ENCODE results near the gene NELFA.

Gene NELFA

DNA sequence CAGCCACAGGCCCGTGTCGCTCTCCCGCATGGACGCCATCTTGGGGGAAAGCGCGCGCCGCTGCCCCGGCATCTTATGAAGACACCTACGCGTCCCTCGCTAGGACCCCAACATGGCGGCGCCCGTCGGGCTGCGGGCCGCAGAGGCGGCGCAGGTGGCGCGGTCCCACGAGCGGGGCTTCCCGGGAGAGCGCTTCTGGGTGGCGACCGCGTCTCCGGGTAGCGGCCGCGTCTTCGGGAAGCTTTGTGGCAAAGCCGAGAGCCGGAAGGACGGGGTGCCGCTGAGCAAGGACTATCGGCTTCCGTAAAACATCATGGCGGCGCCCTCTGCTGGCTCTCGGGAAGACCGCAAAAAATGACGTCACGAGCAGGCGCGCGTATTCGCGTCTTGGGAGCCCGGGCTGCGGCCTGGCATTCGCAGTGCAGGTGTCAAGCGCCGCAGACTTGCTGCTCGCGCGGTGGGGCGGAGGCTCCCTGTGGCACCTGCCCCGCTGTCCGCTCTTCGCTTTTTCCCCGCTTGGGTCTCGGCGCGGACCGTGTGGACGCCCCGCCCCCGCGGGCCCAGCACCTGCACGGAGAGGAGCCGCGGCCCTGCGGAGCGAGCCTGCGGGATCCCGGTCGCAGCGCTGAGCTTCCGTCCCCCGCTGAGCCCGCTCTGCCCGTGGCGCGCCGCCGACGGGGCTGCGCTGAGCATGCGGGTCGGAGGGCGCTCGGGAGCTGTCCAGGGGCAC, at the start of gene NELFA:
Gene NELFA (minus strand): TSS at position 54 of the 730 bp plus-strand sequence. CDS start 15 bp downstream, at position 39.
- peak; percentile 79 for DNase-seq (ENCODE audit: low read depth)

DNA sequence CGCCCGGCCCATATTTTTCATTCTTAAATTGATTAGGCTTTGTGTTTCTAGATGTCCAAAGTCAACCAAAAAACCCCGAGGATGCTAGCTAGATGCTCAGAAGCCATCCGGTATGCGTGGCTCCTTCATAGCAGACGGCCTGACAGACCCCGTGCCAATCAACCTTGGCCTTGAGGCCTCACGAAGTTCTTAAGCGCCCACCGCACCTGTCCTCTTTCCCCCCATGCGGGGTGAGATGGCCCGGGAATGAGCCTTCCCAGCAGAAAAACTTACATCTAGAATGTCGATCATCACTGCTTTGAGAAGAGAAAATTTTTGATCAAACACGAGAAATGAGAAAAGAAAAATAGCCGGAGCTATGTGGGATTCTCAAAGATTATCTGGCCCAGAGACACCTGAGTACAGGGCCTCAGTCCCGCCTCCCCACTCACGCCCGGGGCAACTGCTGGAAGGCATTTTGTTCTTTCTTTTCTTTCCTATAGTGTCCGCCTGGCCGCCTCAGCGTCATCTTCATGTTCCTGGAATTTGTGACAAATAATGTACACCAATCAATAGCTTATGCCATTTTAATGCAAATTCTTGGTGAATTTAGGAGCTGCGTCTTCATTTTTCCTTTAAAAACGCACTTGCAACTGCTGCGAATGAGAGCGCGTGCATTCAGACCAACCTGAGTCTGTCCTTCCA, 48.8 kb upstream of the NELFA start:
- no peak for DNase-seq (ENCODE audit: low read depth)

DNA sequence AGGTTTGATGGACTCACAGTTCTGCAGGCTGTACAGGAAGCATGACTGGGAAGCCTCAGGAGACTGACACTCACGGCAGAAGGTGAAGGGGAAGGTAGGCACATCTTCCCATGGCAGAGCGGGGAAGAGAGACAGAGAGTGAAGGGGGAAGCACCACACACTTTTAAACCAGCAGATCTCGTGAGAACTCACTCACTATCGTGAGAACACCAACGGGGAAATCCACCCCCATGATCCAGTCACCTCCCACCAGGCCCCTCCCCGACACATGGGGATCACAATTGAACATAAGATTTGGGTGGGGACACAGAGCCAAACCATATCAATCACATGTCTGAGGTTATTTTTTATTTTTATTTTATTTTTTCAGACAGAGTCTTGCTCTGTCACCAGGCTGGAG, 45.4 kb upstream of the NELFA start:
- DNase-seq (ENCODE audit: low read depth), result no peak

DNA sequence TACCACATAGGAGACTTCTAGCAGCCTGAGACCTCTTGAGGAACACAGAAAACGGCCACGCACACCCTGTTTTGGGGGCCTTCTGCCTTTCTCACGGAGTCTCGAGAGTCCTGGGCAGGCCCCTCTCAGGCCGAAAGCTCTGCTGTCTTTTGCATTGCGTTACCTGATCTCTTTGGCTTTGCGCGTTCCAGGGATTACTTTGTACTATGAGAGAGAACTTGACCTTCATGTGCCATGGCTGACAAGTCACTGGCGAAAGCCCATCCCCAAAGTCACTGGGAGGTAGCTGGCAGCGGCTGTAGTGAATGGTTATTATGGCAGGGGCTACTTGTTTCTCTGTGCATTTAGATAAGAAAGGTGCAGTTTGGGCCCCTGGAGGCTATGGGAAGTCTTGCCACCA, 42.3 kb upstream of the NELFA start:
- DNase-seq (ENCODE audit: low read depth), result no peak

DNA sequence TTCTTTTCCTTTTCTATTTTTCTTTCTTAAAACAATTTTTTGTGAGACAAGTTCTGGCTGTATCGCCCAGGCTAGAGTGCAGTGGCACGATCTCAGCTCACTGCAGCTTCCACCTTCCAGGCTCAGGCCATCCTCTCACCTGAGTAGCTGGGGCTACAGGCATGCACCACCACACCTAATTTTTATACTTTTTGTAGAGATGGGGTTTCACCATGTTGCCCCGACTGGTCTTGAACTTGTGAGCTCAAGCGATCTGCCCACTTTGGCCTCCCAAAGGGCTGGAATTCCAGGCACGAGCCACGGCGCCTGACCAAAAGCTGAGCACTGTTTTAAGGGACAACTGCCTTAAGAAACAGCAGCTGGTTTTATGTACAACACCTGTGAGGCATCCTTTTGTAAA, 41.0 kb upstream of the NELFA start:
- no peak for DNase-seq (ENCODE audit: low read depth)

DNA sequence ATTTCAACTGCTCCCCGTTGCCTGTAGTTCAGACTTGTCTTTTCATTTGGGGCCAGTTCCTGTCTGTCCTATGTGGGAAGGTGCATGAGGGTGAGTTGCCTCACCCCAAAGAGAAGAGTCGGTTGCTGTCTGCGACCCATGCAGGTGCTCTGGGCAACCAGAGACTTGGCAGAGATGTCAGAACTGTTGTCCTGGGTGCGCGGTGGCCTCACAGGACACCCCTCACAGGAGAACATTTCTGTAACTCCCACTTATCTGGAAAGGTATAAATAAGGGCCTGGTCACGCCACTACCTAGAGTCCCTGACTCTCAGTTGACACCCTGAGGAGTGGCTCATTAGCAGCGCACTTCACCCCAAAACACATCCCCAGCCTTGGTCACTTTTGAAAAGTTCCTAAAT, 40.6 kb upstream of the NELFA start:
- no peak for DNase-seq (ENCODE audit: low read depth)

DNA sequence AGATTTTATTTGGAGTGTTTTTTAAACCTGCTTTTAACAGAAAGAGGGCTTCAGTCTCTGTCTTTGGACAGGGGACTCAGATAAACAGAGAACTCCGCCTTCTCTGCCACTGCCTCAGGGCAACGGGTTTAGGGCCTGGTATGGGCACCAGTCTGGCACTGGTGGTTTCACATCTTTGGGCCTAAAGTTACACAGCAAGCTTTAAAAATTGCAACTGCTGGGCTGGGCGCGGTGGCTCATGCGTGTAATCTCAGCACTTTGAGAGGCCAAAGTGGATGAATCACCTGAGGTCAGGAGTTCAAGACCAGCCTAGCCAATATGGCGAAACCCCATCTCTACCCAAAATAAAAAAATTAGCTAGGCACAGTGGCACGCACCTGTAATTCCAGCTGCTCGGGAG, 40.1 kb upstream of the NELFA start:
- no peak for DNase-seq (ENCODE audit: low read depth)

DNA sequence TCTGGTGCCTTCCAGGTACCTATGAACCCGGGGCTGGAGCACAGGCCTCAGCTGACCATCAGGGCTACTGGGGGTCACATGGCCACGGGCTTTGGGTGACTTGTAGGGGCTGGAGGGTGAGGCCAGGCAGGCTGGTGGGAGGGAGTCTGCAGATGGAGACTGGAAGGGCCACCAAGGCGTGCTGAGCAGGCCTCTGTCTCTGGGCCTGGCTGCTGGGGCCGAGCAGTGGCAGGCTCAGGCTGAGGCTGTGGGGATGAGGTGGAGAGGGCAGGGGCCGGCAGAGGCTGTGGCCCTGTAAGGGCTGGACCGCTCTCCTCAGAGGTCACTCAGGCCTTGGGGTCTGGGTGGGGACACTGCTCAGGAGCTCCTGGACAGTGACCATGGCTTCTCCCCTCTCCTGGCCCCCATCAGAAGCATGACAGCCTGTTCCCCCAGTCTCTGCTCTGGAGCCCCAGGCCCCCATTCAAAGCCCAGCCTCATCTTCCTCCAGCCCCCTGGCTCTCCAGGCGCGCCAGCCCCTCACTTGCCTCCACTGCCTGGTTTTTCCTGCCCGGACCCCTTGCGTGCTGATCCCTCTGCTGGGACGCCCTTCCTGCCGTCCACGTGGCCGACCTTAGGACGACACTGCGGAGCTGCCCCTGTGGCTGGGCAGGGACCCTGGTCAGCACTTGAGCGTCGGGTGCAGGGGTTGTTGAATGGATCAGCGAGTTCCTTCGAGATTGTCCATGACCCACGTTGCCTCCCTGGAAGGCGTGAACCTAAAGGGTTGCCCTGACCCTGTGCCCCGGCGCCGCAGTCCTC, 39.2 kb upstream of the NELFA start:
- DNase-seq (ENCODE audit: low read depth), result no peak

DNA sequence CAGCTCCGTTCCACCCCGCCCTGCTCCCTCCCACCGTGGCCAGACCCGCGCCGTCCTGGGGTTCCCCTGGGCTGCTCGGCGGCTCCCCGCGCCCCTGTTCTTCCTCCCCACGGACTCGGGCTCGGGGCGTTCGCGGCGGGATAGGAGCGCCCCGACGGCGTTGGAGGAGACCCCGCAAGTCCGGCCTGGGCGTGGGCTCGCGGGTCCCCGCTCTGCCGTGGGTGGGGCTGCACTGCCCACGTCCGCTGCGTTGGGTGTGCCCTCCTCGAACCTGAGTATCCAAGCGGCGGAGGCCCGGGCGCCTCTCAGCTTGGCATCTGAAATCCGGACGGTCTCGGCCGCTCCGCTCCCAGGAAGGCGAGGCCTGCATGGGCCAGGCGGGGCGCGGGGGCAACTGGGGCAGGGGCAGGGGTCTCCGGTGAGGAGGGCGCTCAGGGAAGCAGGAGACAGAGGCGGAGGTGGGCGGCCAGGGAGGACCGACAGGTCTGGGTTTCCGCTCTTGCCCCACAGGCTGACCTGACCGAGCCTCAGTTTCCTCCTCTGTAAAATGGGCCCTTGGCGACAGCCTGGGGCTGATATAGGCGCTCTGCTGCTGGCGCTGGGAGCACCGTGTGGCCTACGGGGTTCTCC, 38.4 kb upstream of the NELFA start:
- DNase-seq (ENCODE audit: low read depth), result no peak

DNA sequence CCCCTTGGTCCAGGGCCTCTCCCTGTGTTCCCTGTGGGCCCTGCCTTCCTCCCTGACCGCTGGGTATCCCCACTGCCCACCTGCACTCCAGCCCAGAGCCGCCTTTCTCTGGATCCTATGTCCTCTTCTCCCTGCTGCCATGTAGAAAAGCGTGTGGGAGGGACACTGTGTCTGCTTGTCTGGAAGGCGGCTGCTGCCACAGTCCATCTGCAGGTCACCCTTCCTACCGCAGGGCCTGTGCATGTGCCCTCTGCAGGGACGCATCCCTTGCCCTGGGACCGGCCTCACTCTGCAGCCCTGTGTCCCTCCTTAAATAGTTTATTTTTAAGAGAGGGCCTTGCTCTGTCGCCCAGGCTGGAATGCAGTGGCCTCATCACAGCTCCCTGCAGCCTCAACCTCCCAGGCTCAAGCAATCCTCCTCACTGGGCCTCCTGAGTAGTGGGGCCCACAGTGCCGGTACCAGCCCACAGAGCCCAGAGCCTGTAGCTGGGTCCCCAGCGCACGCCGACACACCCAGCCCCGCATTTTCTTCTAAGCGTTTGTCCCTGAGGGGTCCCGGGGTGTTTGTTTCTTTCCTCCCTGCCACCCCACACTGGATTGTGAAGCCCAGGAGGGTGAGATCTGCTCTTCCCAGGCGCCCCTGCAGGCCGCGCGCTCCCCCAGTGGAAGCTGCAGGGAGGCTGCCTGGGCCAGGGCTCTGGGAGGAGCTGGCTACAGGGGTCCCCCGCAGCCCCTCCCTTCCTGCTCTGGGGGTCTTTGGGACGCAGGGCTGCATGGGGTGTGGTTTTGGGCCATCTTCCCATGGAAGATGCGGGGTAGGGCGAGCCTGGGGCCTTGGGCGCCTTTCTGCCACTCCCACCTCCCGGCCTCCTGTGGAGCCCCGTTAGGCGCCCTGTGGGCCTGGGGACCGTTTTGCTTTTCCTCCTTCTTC, 37.5 kb upstream of the NELFA start:
- no peak for DNase-seq (ENCODE audit: low read depth)

DNA sequence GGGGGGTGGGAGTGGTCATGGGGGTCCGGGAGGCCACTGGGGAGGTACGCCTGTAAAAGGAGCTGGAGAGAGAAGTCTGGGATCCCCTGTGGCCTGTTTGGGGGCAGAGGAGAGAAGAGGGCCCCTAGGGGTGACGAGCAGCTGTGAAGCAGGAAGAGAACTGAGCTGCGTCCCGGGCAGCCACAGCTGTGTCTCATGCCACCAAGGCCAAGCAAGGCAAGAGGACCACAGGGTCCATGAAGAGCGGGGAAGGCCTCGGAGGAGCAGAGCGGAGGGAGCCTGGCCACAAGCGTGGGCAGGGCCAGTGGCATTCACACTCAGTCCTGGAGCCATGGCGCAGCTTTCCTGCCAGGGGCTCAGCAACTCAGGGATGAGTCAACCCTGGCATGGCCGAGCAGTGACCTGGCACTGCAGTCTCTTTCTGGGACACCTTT, 36.8 kb upstream of the NELFA start:
- DNase-seq (ENCODE audit: low read depth), result no peak

DNA sequence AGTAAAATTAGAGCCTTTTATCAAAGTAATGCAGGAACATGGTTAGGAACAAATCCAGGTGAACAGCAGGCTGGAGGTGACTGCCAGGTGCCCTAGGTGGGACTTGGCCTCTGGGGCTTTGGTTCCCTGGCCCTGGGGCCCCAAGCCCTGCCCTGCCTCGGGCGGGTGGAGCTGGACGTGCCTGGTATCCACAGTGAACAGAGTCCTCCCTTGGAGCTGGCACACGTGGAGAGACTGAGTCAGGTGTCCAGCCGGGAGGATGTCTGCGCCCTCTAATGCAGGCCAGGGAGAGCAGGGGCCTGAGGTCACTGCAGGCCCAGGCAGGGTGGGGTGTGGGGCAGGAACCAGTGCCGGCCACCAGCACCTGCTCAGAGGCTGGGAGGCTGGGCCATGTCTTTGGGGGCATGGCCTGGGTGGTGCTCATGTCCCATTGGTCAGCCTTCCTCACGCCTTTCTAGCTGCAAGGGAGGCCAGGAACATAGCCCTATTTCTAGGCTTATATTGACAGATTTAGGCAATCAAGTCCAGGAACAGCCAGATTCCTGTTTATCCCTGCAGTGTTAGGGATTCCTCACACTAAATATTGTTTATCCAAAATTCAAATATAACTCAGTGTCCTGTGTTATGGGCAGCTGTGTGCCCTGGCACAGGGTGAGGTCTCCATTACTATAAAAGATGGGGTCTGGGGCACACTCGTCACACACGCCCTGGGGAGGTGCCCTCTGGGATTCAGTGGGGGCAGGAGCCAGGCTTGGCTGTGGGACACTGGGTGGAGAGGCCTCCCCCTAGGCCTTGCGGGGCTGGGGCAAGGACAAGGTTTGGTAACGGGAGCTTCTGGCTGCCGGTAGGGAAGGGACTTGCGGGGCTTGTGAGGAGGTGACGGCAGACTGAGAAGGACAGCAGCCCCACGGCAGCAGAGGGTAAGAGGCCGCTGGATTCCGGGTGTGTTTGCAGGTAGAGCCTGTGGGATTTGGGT, 36.1 kb upstream of the NELFA start:
- no peak for DNase-seq (ENCODE audit: low read depth)

DNA sequence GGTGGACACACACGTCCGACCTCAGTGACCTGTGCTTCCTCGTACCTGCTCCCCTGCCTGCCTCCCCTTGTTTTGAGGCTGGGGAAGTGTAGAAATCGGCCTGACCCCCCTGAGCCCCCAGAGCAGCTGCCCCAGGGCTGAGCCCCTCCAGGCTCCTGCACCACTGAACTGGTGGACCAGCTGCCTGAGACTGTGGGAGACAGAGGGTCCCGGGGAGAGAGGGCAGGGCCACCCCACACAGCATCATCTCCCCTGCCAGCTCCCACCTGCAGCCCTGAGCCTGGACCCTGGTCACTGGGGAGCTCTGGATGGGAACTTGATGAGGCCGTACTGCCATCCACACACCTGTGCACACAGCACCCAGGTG, 35.3 kb upstream of the NELFA start:
- no peak for DNase-seq (ENCODE audit: low read depth)

DNA sequence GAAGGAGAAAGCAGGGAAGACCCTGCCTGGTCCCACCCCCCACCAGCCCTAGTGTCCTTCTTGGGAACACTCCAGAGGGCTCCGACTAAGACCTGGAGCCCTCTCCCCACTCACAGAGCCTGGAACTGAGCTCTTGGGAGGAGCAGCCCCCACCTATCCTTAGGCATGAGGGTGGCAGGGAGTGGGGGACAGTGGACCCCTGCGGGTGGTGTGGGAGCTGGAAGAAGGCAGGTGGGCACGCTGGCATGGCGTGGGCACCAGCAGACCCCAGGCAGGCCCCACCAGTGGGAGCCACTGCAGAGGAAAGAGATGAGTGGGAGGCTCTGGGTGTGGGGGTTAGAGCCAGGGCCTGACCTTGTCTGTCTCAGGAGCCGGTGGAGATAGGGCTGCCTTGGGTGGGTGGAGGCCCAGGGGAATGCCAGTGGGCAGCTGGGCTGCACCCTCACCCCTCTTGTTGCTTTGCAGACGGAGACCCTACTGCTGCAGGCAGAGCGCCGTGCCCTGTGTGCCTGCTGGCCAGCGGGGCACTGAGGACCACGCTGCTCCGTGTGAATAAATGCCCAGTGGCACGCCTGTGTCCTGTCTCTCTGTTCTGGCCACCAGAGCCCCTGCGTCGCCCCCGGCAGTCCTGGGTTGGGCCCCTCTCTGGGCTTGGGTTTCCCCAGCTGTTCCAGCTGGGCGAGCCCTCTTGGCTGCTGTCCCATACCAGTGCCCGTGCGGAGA, 34.8 kb upstream of the NELFA start:
- DNase-seq (ENCODE audit: low read depth), result no peak

DNA sequence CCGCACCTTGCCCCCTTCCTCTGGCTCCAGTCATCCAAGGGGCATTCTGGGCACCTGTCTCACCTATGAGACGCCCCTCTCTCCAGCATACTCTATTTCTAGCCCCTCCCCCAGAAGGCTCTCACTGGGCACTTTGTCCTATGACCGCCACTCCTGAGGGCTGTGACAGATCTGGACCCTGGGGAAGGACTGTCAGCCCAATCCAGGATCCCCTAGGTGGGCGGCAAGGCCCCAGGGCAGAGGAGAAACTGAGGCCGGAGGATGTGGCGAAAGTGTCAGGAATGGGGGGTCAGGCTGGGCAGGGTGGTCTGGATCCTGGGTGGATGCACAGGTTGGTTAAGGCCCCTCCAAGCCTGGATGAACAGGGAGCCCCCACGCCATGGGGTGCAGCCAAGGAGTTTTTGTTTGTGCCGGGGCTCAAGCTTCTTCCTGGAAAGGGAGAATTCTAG, 34.2 kb upstream of the NELFA start:
- DNase-seq (ENCODE audit: low read depth), result no peak

DNA sequence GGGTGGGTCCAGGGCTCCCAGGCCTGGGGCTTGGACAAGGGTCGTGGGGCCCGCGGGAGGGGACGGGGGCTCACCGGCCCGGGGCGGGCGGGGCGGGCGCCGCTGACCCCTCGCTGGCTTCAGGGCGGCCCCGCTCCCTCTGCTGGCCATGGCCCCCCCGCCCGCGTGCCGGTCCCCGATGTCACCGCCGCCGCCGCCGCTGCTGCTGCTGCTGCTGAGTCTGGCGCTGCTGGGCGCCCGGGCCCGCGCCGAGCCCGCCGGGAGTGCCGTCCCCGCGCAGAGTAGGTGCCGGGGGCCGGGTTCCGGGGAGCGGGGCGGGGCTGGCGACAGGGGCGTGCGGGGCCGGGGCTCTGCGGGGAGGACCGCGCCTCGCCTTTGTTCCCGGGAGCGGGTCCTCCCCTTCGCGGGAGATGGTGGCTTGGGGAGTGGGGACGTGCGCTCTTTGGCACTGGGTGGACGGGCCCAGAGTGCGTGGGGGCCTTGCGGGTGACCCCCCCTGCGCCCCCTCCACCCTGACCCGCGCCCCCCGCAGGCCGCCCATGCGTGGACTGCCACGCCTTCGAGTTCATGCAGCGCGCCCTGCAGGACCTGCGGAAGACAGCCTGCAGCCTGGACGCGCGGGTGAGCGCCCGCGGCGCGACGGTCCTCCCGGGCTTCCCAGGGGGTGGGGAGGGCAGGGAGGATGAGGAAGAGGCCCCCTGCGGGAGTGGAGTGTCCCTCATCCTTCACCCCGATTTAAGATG, 33.6 kb upstream of the NELFA start:
- no peak for DNase-seq (ENCODE audit: low read depth)

DNA sequence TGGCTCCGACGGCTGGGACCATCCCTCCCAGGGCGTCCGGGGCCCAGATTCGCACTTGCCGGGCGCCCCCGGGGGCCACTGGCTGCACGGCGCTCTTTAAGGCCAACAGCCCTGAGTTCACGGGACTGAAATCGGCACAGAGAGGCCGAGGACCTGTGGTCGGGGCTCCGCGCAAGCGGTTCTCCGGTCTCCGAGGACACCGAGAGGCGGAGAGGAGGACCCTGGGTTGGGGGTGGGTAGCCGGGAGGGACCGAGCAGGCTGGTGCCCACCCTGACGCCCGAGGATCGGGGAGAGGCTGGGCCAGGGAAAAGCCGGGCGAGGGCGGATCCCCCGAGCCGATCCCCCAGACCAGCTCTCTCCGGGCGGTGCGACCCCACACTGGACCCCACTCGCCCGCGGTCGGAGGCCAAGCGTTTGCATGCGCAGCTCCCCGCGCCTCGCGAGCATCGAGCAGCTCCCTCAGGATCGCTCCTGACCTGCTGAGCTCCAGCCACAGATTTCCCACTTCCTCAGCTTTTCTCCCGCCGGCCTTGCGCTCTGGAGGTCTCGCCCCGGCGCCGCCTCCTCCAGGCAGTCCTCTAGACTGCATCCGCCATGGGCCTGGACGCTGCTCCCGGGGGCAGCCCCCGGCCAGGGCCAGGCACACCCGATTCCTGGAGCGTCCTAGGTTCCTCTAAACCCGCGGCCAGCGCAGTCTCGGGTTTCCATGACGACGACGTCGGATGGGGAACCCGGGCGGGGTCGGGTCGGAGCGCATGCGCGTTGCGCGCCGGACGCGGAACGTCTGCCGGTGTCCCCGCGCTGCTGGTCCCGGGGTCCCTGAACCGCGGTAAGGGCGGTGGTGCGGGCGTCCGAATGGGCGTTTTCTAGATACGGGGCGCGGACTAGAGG, 32.7 kb upstream of the NELFA start:
- DNase-seq (ENCODE audit: low read depth), result peak; percentile 36
